HG03342 (cell line): Measurements from ENCODE around the gene AFAP1L2.

Experiments
- ATAC-seq: cut with Tn5 transposase; IDR thresholded peaks from one replicate; pipeline ENCODE4 v1.9.1; 2021; ENCODE audit warnings: mild to moderate bottlenecking, moderate library complexity; ENCODE audit not compliant: unreplicated experiment

Gene AFAP1L2

GRCh38 chr10:114392112-114392835 is 12.0 kb downstream of the AFAP1L2 start:
- ATAC-seq = no peak

- no peak for ATAC-seq
Measured at GRCh38 chr10:114391599-114391998, 12.7 kb downstream of the AFAP1L2 start.

DNA sequence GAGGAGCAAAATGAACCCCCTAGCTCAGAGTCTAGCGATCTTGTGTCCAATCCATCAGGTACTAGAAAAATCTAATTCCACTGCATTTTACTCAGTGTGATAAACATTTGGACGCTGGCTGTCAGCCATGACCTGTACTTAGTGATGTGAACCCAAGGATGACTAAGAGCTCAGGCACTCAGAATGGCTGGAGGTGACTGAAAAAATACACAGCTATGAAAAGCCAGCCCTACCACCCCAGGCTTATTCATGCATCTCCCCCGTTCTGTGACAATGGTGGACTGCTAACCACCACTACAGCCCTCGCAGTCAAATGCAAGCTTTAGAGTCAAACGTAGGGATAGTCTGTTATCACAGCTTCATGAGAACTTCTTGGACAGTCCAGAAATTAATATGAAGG is 14.9 kb downstream of the AFAP1L2 start:
- no peak for ATAC-seq

DNA sequence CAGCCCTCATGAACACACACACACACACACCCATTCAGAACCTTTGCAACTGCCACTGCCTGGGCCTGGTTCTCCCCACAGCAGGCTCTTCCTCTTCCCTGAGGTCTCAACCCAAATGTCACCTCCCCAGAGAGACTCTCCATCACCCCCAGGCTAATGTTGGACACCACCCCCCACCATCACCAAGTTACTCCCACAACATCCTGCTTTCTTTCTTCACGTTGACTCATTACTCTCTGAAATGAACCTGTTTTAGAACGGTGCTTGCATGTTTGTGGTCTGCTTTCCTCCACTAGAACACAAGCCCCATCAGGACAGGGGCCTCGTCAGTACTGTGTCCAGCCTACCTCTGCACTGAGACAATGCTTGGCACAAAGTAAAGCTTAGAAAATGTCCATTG is 16.0 kb downstream of the AFAP1L2 start:
- peak; percentile 82 for ATAC-seq

GRCh38 chr10:114387784-114388183 is 16.5 kb downstream of the AFAP1L2 start:
- no peak for ATAC-seq

DNA sequence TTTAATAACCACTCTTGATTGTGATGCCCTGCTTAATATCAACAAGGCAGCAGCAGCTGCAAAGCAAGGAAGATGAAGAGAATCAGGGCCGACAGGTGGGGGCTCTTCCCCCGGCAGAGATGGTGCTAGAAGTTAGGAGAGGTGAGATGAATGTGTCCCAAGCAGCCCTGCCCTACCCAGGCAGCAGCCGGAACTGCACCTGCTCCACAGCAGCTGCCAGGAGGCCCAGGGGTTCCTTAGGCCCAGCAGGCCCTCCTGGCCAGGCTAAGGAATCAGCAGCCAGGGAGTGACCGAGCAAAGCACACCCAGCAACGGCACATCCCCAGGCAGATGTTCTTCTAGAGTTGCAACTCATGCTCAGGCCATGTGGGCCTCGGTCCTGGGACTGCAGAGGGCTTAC is 17.9 kb downstream of the AFAP1L2 start:
- ATAC-seq = no peak

DNA sequence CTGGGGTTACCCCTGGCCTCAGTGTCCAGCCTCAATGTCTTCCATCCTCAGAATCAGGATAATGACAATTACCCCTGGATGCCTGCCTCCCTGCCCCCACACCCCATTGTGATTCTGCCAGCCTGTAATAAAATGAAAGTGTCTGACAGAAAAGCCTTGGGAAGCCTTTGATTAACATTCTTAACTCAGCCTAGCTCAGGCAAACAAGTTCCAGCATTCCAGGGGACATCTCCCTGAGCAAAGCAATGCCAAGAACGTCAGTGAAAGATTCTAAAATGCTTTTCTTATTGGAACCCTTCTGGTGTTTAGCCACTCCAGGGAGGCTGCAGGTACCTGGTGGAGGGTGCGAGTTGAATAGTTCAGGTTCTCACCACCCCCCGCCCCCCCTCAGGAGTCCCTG is 18.7 kb downstream of the AFAP1L2 start:
- no peak for ATAC-seq

DNA sequence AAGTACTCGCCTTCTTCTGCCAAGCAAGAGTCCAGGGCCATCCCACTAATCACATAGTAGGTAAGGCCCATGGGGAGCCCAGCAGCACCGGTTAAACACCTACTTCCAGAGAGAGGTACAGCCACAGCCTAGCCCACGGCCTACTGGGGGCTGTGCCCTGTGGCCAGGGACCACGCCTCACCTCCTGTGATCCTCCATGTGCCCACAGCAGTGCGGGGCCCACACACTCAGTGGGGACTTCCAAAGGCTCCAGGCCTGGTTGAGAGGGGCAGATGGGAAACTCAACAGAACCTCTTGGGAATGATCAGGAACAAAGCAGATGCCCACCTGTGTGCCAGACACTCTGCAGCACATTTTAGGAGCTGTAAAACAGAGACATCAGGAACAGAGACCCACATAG is 19.7 kb downstream of the AFAP1L2 start:
- ATAC-seq = no peak

DNA sequence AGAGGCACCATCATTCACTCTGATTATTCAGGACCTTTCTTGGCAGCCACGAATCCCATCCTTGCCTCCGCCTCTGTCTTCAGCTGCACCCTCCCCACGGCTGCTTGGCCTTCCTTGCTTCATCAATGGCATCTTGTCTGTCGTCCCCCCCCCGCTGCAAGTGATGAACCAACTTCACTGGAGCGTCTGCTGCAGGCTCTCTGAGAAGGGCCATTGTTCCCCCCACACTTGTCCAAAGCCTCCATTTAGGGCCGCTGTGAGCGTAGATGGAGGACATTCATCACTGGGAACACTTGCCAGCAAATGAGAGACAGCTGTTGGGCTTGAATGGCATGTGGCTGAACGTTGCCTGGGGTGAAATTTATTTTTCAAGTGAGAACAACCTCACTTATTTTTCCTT is 20.1 kb downstream of the AFAP1L2 start:
- no peak for ATAC-seq

DNA sequence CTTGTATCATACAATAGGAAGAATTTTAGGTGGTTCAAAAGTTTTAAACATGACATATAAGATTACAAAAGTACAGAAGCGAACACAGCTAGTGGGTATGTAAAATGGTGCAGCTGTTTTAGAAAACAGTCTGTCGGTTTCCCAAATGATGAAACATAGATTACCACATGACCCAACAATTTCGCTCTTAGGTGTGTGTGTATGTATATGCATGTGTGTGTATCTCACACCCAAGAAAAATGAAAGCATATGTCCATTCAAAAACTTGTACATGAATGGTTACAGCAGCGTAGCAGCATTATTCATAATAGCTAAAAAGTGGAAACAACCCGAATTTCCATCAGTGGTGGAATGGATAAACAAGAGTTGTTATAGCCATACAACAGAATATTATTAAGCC is 23.5 kb downstream of the AFAP1L2 start:
- no peak for ATAC-seq

DNA sequence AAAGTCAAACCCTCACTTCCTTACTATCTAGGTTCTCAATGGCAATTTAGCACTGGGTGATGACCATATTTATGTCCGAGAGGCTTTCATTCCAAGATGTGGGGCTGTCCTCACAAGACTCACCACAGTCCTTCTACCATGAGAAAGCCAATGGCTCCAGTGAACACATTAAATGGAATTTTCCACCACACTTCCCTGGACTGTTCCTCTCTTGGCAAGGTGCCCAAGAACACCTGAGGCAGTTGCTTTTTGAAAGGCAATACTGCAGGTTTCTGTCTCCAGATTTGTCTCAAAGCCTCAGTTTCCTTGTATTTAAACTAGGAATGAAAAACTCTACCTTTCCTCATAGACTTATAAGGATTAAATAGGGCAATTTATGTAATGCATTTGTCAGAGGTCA is 24.2 kb downstream of the AFAP1L2 start:
- ATAC-seq = no peak

- no peak for ATAC-seq
Measured at GRCh38 chr10:114379631-114380041, 24.7 kb downstream of the AFAP1L2 start.

- ATAC-seq = no peak
Measured at GRCh38 chr10:114376523-114376922, 27.8 kb downstream of the AFAP1L2 start.

DNA sequence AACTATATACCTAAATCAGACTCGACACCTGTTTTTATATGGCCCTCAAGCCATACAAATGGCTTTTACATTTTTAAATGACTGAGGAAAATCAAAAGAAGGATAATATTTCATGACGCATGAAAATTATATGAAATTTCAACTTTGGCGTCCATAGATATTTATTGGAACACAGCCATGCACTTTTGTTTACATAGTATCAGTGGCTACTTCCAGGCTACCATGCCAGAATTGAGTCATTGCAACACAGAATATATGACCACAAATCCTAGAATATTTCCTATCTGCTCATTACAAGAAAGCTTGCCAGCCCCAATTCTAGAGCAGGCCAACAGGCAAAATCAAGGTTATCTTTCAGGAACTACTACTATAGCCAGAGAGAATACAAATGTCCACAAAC is 29.3 kb downstream of the AFAP1L2 start:
- no peak for ATAC-seq

DNA sequence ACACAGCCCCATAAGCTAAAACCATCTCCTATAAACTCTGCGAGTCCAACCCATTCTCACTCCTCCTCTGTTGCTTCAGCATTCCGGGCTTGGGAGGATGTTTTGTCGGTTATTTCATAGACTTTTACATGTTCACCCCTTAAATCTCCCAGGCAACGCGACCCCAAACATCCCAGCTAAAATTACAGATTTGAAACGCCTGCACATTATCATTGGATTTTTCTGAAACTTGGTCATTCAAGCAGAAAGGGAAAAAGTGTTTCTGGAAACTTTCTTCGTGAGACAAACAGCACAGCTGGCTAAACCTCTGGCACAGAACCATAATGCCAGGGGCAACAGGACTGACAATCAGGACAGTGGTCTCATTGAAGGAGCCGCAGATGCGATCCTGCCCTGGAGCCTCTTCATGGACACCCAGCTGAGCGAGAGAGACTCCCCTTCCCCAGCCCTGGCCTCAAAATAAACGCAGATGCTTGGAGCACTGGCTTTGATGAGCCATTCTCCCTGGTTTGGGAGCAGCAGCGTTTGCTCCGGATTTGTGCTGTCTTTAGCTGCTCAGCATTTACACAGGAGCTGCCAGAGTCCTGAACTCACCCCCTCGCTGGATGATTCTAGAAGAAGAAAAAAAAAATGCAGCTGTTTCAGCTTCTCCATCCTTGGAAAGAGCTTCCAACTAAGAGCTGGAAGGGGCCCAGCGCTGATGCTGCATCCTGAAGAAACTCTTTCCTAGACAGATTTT is 30.1 kb downstream of the AFAP1L2 start:
- no peak for ATAC-seq

DNA sequence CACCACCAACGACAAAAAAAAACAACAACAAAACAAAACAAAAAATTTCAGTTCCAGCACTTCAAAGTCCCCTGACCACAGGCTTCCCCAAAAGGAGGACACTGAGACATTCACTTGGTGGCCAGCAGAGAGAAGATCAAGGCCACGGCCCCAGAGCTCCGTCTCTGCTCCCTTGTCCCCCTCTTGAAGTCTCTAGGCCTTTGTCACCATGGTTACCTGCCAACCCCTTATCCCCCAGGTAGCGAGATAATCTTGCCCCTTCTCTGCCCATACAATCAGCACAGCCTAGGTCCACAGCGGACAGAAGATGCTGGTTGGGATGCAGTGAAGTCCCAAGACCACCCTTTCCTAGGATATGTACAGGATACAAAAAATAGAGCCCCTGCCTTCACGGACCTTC is 30.7 kb downstream of the AFAP1L2 start:
- no peak for ATAC-seq

DNA sequence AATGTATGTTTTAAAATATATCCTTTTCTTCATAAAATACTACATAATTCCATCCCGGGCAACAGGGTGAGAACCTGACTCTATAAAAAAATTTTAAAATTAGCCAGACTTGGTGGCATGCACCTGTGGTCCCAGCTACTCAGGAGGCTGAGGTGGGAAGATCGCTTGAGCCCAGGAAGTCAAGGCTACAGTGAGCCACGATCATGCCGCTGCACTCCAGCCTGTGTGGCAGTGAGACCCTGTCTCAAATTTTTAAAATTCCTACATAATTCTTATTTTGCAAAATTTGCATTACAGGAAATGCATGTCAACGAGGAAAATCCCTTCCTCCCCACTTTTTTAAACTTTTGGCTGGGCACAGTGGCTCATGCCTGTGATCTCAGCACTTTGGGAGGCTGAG is 31.3 kb downstream of the AFAP1L2 start:
- no peak for ATAC-seq

DNA sequence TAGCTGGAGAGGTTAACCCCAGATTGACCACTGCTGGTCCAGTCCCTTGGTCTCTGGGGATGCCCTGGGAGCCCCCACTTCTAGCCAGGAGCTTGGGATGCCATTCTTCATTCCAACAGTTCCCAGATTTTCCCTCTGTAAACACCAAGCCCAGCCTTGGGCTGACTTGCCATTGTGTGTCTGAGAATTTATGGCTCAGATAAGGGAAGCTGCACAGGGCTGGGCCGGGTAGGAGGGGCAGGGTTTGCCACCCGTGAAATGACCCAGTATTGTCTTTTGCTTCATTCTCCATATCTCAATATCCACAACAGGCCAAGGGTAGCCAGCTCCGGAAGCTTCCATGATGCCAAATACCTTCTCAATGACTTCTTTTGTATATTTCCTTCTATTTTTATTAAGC is 32.1 kb downstream of the AFAP1L2 start:
- ATAC-seq = no peak

- ATAC-seq = no peak
Measured at GRCh38 chr10:114370966-114371365, 33.3 kb downstream of the AFAP1L2 start.

DNA sequence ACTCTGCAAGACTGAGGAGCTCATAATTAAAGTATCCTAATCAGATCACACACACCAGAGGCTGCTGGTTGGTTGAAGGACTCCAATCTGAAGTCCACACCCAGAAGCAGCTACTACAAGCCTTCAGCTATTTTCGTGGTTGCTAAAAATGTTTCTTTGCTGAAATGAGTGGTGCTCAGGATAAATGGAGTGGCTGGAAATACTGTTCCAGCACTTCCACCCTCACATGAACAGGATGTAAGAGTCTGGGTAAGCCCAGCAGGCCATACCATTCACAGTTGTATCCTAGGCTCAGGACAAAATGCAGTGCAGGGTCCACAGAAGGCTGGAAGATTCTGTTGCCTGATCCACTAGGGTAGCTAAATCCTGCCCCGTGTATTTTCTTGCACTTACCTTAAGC is 34.1 kb downstream of the AFAP1L2 start:
- ATAC-seq = no peak

DNA sequence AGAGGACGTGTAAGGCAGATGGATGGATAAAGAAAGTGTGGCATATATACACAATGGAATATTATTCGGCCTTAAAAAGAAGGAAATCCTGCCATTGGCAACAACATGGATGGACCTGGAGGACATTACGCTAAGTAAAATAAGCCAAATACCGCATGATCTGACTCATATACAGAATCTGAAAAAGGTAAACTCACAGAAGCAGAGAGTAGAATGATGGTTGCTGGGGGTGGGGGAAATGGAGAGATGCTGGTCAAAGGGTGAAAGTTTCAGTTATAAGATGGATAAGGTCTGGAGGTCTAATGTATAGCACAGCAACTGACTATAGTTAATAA is 36.3 kb downstream of the AFAP1L2 start:
- no peak for ATAC-seq

GRCh38 chr10:114367351-114368056 is 36.8 kb downstream of the AFAP1L2 start:
- ATAC-seq = no peak
